Fibroblast of lung (primary cell): ENCODE measurements around the gene CAPN2. TPM values are rescaled to one million over a fixed set of nuclear protein-coding genes. Genes with fewer than 3 reads are reported as not detected.

Experiments
- DNase-seq, 2 donors: peaks; one replicate each; pipeline versions ENCODE4 v3.0.0 to v3.0.0-alpha.2; 2010; ENCODE audit warnings: low read depth in 2 of 2
- H2AFZ ChIP-seq: 2 replicates; pipeline ENCODE4 v1.5.1; 2012; ENCODE audit warnings: low read length, control low read depth, inconsistent platforms
- H3K27ac ChIP-seq: 2 replicates; pipeline ENCODE4 v1.5.1; 2011; ENCODE audit warnings: low read length, control low read depth; ENCODE audit not compliant: insufficient read depth
- H3K27me3 ChIP-seq: 2 replicates; pipeline ENCODE4 v1.5.1; 2011; ENCODE audit warnings: mild to moderate bottlenecking, low read length; ENCODE audit not compliant: control insufficient read depth, insufficient read depth
- H3K36me3 ChIP-seq: 2 replicates; pipeline ENCODE4 v1.5.1; 2011; ENCODE audit warnings: low read length; ENCODE audit not compliant: control insufficient read depth, insufficient read depth
- H3K4me1 ChIP-seq: 2 replicates; pipeline ENCODE4 v1.5.1; 2011; ENCODE audit warnings: low read length; ENCODE audit not compliant: control insufficient read depth, insufficient read depth; ENCODE audit errors: extremely low read depth
- H3K4me2 ChIP-seq: 2 replicates; pipeline ENCODE4 v1.5.1; 2011; ENCODE audit warnings: low read length, control low read depth; ENCODE audit not compliant: insufficient read depth; ENCODE audit errors: extremely low read depth
- H3K4me3 ChIP-seq, 4 experiments: fragments of 200-600 bp in 1 of 4; sonication (generic) in 1 of 4; replicated peaks in 1 of 4; 2 replicates each; pipeline ENCODE4 v1.5.1; 2011 to 2016; ENCODE audit warnings: low read length in 4 of 4, low read depth in 3 of 4, mild to moderate bottlenecking in 3 of 4, control low read depth in 2 of 4, inconsistent platforms in 1 of 4, mixed read lengths in 1 of 4; ENCODE audit not compliant: insufficient read depth in 1 of 4; ENCODE audit errors: control extremely low read depth in 1 of 4
- H3K79me2 ChIP-seq: 2 replicates; pipeline ENCODE4 v1.5.1; 2012; ENCODE audit warnings: mild to moderate bottlenecking, low read length, inconsistent platforms; ENCODE audit not compliant: control insufficient read depth, insufficient read depth
- H3K9ac ChIP-seq: 2 replicates; pipeline ENCODE4 v1.5.1; 2011; ENCODE audit warnings: mild to moderate bottlenecking, low read length, control low read depth; ENCODE audit not compliant: insufficient read depth
- H3K9me3 ChIP-seq: 2 replicates; pipeline ENCODE4 v1.5.1; 2012; ENCODE audit warnings: low read depth, low read length; ENCODE audit not compliant: control insufficient read depth, insufficient read depth
- H4K20me1 ChIP-seq: 2 replicates; pipeline ENCODE4 v1.5.1; 2011; ENCODE audit warnings: low read length; ENCODE audit not compliant: control insufficient read depth, insufficient read depth; ENCODE audit errors: extremely low read depth
- EZH2 ChIP-seq: IDR thresholded peaks from 2 replicates; pipeline ENCODE4 v1.5.1; 2012; ENCODE audit warnings: low read length, control low read depth, mild to moderate bottlenecking; ENCODE audit errors: missing control alignments
- polyA plus RNA-seq, 2 donors: library from polyadenylated mRNA; depleted of rRNA in 1 of 2; stranded (reverse) in 1 of 2; unstranded in 1 of 2; fragments of >200 nt; gene quantifications; 2 replicates each; pipeline ENCODE4 v1.2.1, GENCODE V29; 2011 to 2012; ENCODE audit warnings: missing spikeins in 1 of 2
- total RNA-seq: library from RNA; depleted of rRNA; stranded (reverse); fragments of >200 nt; gene quantifications from 2 replicates; pipeline ENCODE4 v1.2.1, GENCODE V29; 2014
- TF ChIP-seq, protein P1 (sequence below), 2 donors: IDR thresholded peaks in 1 of 2; conservative IDR thresholded peaks in 1 of 2; 1 replicate in 1 of 2; 2 replicates in 1 of 2; pipeline ENCODE4 v1.5.1; 2011 to 2012; ENCODE audit warnings: low read length in 2 of 2, control low read depth in 1 of 2, inconsistent platforms in 1 of 2, low read depth in 1 of 2, mild to moderate bottlenecking in 1 of 2

CAPN2 gene
- total and polyA plus RNA-seq, 2 donors (not counting 1 experiment from before 2014, with no cell fraction given), result 387 to 488 TPM

DNA sequence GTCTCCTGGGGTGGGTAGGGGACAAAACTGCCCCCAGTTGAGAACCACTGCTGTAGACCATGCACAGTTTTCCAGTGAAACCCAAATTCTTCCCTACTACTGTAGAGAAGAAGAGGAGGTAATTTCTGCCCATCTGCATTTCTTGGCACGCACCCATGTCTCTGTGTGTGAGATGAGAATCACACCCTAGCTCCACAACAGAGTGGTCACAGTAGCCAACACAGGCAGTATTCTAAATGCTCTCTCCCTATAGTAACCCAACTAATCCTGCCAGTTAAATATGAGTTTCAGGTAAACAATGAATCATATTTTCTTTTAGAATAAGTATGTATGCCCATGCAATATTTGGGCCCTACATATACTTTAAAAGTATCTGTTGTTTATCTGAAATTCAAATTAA, 1.2 kb upstream of the CAPN2 start:
- H4K20me1 ChIP-seq, result no peaks in the 10 kb centered on the region
- H3K36me3 ChIP-seq, result peaks cover 4% of the 10 kb centered on the region
- H2AFZ ChIP-seq, result no peak overlapping the region
- no peak overlapping the region for H3K27ac ChIP-seq
- TF ChIP-seq EZH2, result no peak
- TF ChIP-seq, protein P1, sequence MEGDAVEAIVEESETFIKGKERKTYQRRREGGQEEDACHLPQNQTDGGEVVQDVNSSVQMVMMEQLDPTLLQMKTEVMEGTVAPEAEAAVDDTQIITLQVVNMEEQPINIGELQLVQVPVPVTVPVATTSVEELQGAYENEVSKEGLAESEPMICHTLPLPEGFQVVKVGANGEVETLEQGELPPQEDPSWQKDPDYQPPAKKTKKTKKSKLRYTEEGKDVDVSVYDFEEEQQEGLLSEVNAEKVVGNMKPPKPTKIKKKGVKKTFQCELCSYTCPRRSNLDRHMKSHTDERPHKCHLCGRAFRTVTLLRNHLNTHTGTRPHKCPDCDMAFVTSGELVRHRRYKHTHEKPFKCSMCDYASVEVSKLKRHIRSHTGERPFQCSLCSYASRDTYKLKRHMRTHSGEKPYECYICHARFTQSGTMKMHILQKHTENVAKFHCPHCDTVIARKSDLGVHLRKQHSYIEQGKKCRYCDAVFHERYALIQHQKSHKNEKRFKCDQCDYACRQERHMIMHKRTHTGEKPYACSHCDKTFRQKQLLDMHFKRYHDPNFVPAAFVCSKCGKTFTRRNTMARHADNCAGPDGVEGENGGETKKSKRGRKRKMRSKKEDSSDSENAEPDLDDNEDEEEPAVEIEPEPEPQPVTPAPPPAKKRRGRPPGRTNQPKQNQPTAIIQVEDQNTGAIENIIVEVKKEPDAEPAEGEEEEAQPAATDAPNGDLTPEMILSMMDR (conservative IDR thresholded peaks at IDR 0.05 in 1 of 2, IDR thresholded peaks at IDR 0.05 in 1 of 2; ENCODE audit: low read depth in 1 of 2, low read length in 2 of 2), result no peak
- H3K9me3 ChIP-seq, result no peaks in the 10 kb centered on the region
- H3K4me3 ChIP-seq, result no peak overlapping the region
- H3K27me3 ChIP-seq, result no peaks in the 10 kb centered on the region
- H3K79me2 ChIP-seq, result peaks cover 38% of the 10 kb centered on the region
- H3K9ac ChIP-seq, result no peak overlapping the region
- no peak overlapping the region for H3K4me2 ChIP-seq
- peaks cover 35% of the 10 kb centered on the region for H3K4me1 ChIP-seq
- peak; percentile 60 to 62 for DNase-seq

DNA sequence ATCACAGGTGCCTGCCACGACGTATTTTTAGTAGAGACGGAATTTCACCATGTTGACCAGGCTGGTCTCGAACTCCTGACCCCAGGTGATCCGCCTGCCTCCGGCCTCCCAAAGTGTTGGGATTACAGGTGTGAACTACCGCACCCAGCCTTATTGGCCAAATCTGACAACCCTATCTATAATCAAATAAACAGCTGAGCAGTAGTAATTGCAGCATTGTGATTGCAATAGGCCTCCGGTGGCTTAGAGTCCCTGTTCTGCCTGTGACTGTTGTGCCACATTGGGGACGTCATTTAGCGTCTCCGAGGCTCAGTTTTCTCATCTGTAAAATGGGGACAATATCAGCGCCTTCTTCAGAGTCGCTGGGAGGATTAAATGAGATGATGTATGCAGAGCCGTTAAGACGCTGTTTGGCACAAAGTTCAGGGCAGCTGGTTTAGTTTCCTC, 569 bp upstream of the CAPN2 start:
- Histone ChIP-seq H3K27me3 (no peaks in the 10 kb centered on the region), H3K9ac (peak overlapping the region; percentile 48), H3K36me3 (peaks cover 7% of the 10 kb centered on the region), H2AFZ (peak overlapping the region; percentile 57), H4K20me1 (no peaks in the 10 kb centered on the region), H3K27ac (peak overlapping the region; percentile 68), H3K4me3 (peak overlapping the region; percentile 32 to 46 (median 36)), H3K4me2 (peak overlapping the region; percentile 62), H3K79me2 (peaks cover 44% of the 10 kb centered on the region), H3K9me3 (no peaks in the 10 kb centered on the region), H3K4me1 (peaks cover 35% of the 10 kb centered on the region)
- no peak for DNase-seq
- TF ChIP-seq, protein P1 (conservative IDR thresholded peaks at IDR 0.05 in 1 of 2, IDR thresholded peaks at IDR 0.05 in 1 of 2; ENCODE audit: low read depth in 1 of 2, low read length in 2 of 2), result no peak
- TF ChIP-seq EZH2, result no peak

DNA sequence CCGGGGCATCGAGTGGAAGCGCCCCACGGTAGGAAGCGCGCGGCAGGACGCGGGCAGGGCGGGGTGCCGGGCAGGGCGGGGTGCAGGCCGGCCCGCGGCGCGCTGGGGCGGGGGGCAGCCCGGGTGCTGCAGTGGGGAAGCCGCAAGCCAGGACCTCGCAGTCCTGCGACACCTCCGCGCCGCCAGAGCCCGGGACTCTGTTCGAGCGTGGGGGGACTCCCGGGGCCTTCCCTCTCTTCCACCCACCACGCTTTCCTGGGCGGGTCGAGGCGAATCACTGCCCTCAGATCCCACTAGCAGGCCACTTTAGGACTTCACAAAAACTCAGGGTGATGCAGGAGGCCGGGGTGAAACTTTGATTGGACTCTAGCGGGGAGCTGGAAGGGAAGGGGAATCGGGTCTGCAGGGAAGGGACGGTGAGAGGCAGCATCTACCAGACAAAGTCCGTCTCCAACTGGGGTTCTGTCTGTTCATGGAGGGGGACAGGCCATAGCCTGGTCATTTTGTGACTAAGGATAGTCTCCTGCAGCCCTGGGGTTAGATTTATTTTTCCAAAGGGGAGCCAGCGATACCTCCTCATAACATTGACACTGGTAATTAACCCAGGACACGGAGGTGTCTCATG, 623 bp downstream of the CAPN2 start:
- no peaks in the 10 kb centered on the region for H3K9me3 ChIP-seq
- H2AFZ ChIP-seq, result no peak overlapping the region
- H3K4me3 ChIP-seq, result peak overlapping the region; percentile 86 to 96 (median 94)
- H4K20me1 ChIP-seq, result no peaks in the 10 kb centered on the region
- H3K27ac ChIP-seq, result peak overlapping the region; percentile 94
- TF ChIP-seq, protein P1 (conservative IDR thresholded peaks at IDR 0.05 in 1 of 2, IDR thresholded peaks at IDR 0.05 in 1 of 2; ENCODE audit: low read depth in 1 of 2, low read length in 2 of 2), result no peak
- no peak for TF ChIP-seq EZH2
- no peak for DNase-seq
- H3K79me2 ChIP-seq, result peaks cover 56% of the 10 kb centered on the region
- peak overlapping the region; percentile 100 for H3K4me2 ChIP-seq
- H3K36me3 ChIP-seq, result peaks cover 11% of the 10 kb centered on the region
- peak overlapping the region; percentile 97 for H3K9ac ChIP-seq
- H3K4me1 ChIP-seq, result peaks cover 30% of the 10 kb centered on the region
- no peaks in the 10 kb centered on the region for H3K27me3 ChIP-seq
